NCI-H748 (cell line): ENCODE measurements around the gene BIRC3.

Experiments
- DNase-seq: peaks from one replicate; lab custom pipeline; 2025; ENCODE audit not compliant: unreplicated experiment; lab: John Stamatoyannopoulos, UW

The BIRC3 gene

GRCh38 chr11:102367364-102367763 lies 50.1 kb downstream of the BIRC3 start:
- DNase-seq = peak; percentile 11

- DNase-seq = no peak
Observed at GRCh38 chr11:102368472-102368871, 51.2 kb downstream of the BIRC3 start.

GRCh38 chr11:102374633-102375424 lies 57.5 kb downstream of the BIRC3 start:
- peak; percentile 78 for DNase-seq

GRCh38 chr11:102375720-102376399 lies 58.6 kb downstream of the BIRC3 start:
- DNase-seq = no peak

- no peak for DNase-seq
Observed at GRCh38 chr11:102377891-102378290, 60.6 kb downstream of the BIRC3 start.

GRCh38 chr11:102378818-102379217 lies 61.5 kb downstream of the BIRC3 start:
- no peak for DNase-seq

GRCh38 chr11:102382384-102382783 lies 65.1 kb downstream of the BIRC3 start:
- DNase-seq = no peak

GRCh38 chr11:102383839-102384238 lies 66.6 kb downstream of the BIRC3 start:
- DNase-seq = no peak

GRCh38 chr11:102384419-102385079 lies 67.3 kb downstream of the BIRC3 start:
- DNase-seq = no peak

GRCh38 chr11:102385085-102386007 lies 68.1 kb downstream of the BIRC3 start:
- no peak for DNase-seq

GRCh38 chr11:102386136-102386734 lies 69.0 kb downstream of the BIRC3 start:
- no peak for DNase-seq

- DNase-seq = no peak
Observed at GRCh38 chr11:102387043-102387781, 69.9 kb downstream of the BIRC3 start.
